ENCODE measurements around the gene ZNF70. TPM values are rescaled to one million over a fixed set of nuclear protein-coding genes. Genes with fewer than 3 reads are reported as not detected.
"Not testable (repeated sequence)": the region's sequence is repeated elsewhere in the genome, so short reads cannot be mapped to it uniquely, and the experiment has no call there.

The ZNF70 gene
- total RNA-seq, 4 donors from 2014 or later = 0.63 to 3.2 (median 2.0) TPM

GRCh38 chr22:23745791-23746190, 5.1 kb downstream of the ZNF70 start:
- TF ChIP-seq POLR2A (IDR thresholded peaks at IDR 0.05) = no peak
- no peak for TF ChIP-seq CTCF (IDR thresholded peaks at IDR 0.05)
- intact Hi-C loops (cut with DNase I; ENCODE audit: low total_unique reads) = no loop called here
- H3K4me3 ChIP-seq (ENCODE audit: low read depth, poor library complexity, severe bottlenecking) = no peak overlapping the region
- WGBS, 2 donors = 87 to 92% methylated on average over 6 of the region's 6 CpGs
- DNase-seq (ENCODE audit: low spot score in 2 of 2) = no peak

DNA sequence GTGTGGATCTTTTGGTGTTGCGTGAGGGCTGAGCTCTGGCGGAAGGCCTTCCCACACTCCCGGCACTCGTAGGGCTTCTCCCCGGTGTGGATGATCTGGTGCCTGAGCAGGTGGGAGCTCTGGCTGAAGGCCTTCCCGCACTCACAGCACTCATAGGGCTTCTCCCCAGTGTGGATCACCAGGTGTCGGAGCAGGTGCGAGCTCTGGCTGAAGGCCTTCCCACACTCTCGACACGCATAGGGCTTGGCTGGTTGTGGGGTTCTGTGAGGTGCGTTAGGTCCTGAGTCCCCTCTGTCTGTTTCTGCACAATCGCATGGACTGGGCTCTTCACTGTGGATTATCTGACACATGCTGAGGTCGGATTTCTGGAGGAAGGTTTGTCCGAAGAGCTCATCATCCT, 6.4 kb downstream of the ZNF70 start:
- no peak for DNase-seq (ENCODE audit: low spot score in 2 of 2)
- WGBS, 2 donors = 94 to 96% methylated on average over 9 to 14 of the region's 14 CpGs
- intact Hi-C loops (cut with DNase I; ENCODE audit: low total_unique reads) = no loop called here
- no peak overlapping the region for H3K4me3 ChIP-seq (ENCODE audit: low read depth, poor library complexity, severe bottlenecking)
- TF ChIP-seq CTCF (IDR thresholded peaks at IDR 0.05) (no peak), POLR2A (IDR thresholded peaks at IDR 0.05) (no peak)

DNA sequence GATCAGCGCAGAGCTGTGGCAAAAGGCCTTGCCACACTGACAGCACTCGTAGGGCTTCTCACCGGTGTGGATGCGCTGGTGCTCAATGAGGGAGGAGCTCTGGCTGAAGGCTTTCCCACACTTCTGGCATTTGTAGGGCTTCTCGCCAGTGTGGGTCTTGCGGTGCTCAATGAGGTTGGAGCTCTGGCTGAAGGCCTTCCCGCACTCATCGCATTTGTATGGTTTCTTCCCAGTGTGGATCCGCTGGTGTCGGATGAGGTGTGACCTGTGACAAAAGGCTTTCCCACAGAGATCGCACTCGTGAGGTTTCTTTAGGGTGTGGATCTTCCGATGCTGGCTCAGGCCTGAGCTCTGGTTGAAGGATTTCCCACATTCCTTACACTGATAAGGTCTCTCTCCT, 6.9 kb downstream of the ZNF70 start:
- intact Hi-C loops (cut with DNase I; ENCODE audit: low total_unique reads) = no loop called here
- H3K4me3 ChIP-seq (ENCODE audit: low read depth, poor library complexity, severe bottlenecking) = no peak overlapping the region
- TF ChIP-seq CTCF (IDR thresholded peaks at IDR 0.05) (no peak), POLR2A (IDR thresholded peaks at IDR 0.05) (no peak)
- 96 to 97% methylated on average over 13 of the region's 13 CpGs for WGBS, 2 donors
- DNase-seq (ENCODE audit: low spot score in 2 of 2) = no peak

GRCh38 chr22:23743303-23743705, 7.6 kb downstream of the ZNF70 start:
- no peak overlapping the region for H3K4me3 ChIP-seq (ENCODE audit: low read depth, poor library complexity, severe bottlenecking)
- no peak for DNase-seq (ENCODE audit: low spot score in 2 of 2)
- WGBS, 2 donors = 79 to 82% methylated on average over 2 of the region's 2 CpGs
- TF ChIP-seq CTCF (IDR thresholded peaks at IDR 0.05) (no peak), POLR2A (IDR thresholded peaks at IDR 0.05) (no peak)
- intact Hi-C loops (cut with DNase I; ENCODE audit: low total_unique reads) = no loop called here

DNA sequence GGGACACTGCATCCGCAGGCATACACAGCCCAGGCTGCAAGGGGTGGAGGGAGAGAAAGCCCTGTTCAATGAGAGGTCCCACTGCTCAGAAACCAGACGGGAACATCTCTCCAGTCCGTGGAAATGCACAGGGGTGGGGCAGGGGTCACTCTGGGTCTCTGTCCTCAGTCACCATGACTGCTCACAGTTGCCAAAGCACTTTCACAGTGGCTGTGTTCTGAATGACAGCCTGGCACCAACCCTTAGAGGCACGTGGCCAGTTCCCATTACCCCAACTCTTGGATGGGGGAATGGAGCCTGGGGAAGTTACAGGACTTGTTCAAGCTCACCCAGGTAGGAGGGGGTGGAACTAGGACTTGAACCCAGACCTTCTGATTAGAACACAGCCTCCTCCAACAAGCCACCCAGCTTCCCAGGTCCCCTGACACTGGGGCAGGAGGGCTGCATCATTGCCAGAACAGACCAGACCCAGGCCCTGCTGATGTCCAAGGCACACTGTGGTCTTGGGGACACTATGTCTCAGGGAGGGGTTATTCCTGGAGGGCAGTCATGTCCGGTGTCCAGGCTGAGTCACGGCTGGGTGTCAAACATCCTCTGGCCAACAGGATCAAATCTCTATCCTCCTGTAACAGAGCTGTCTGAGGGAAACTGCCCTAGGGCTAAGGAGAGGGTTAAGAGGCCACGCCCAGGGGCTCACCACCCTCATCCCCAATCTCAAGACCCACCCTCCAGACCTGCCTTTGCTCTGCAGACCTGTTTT, 8.2 kb downstream of the ZNF70 start:
- TF ChIP-seq CTCF (IDR thresholded peaks at IDR 0.05) = no peak
- no peak for TF ChIP-seq POLR2A (IDR thresholded peaks at IDR 0.05)
- no peak for DNase-seq (ENCODE audit: low spot score in 2 of 2)
- no peak overlapping the region for H3K4me3 ChIP-seq (ENCODE audit: low read depth, poor library complexity, severe bottlenecking)
- intact Hi-C loops (cut with DNase I; ENCODE audit: low total_unique reads) = no loop called here
- WGBS, 2 donors = 72 to 76% methylated on average over 5 to 7 of the region's 7 CpGs

DNA sequence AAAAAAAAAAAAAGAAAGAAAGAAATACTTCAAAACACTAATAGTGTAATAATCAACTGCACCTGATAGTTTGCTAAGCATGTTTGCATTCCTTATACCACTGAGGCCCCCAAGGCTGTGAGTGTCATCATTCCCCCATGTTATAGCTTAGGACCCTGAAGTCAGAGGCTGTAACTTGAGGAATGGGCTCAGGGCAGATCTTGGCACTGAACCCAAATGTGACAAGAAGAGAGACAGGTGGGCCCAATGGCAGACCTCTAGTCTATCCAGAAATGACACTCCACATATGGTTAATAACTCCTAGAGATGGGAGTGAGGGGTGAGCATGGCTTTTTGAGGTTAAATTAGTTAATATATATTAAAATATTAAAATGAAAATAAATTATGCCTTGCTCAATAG, 13.2 kb downstream of the ZNF70 start:
- DNase-seq (ENCODE audit: low spot score in 2 of 2) = no peak
- intact Hi-C loops (cut with DNase I; ENCODE audit: low total_unique reads) = no loop called here
- H3K4me3 ChIP-seq (ENCODE audit: low read depth, poor library complexity, severe bottlenecking) = no peak overlapping the region
- TF ChIP-seq POLR2A (IDR thresholded peaks at IDR 0.05) (no peak), CTCF (IDR thresholded peaks at IDR 0.05) (no peak)

DNA sequence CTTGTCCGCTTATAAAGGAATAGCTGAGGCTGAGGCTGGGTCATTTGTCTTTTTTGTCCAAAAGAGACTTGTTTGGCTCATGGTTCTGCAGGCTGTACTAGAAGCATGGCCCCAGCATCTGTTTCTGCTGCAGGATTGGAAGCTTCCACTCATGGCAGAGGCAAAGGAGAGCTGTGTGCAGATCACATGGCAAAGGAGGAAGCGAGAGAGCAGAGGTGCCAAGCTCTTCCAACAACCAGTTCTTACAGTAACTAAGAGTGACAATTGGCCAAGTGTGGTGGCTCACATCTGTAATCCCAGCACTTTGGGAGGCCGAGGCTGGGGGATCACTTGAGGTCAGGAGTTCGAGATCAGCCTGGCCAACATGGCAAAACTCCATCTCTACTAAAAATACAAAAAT, 22.8 kb downstream of the ZNF70 start:
- DNase-seq (ENCODE audit: low spot score in 2 of 2); intact Hi-C loops (cut with DNase I; ENCODE audit: low total_unique reads); H3K4me3 ChIP-seq (ENCODE audit: low read depth, poor library complexity, severe bottlenecking): not testable (repeated sequence)
- WGBS, 2 donors = 72 to 78% methylated on average over 4 of the region's 4 CpGs
